ENCODE results near the gene SYCP1.
A peak's percentile ranks its signal among the peaks of the same experiment; 100 is the strongest.
"Not testable (repeated sequence)": the region's sequence is repeated elsewhere in the genome, so short reads cannot be mapped to it uniquely, and the experiment has no call there.

SYCP1 gene

DNA sequence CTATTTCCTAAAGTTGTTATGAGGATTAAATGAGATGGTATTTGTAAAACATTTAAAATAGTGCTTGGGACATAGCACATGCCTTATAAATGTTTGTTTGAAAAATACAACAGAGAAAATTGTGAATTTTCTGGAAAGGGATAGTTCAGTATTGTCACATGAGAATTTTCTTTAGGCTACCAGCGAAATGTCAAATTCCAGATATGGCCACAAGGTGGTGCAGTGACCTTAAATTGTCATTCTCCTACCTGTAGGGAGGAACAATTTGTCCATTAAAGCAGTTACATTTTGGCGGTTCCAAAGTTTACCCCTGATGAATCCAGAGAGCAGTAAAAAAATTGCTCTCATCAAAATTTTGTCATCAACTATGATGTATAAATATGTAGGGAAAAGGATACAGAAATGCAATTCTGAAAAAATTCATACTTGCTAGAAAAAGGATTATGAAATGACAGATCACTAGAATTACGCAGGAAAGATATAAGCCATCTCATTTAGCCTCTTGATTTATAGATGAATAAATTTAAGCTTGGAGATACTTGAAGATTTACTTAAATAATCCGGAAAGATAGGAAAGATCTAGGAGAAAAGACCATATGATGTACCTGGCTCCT is 124.7 kb downstream of the SYCP1 start:
- DNase-seq, result peak; percentile 83

DNA sequence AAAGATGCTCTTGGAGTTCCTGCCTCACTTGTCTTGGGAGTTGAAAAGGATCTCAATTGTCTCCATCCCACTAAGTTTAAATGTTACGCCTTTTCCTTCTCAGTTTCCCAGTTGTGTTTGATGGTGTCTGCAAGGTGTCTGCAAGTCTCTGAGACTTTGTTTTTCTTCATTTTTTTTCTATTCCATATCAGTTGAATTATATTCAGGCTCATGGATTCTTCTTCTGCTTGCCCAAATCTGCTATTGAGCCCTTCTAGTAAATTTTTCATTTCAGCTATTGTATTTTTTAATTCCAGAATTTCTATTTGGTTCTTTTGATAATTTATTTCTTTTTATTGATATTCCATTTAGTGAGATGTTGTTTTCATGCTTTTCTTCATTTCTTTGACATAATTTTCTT is 127.6 kb downstream of the SYCP1 start:
- no peak for DNase-seq

DNA sequence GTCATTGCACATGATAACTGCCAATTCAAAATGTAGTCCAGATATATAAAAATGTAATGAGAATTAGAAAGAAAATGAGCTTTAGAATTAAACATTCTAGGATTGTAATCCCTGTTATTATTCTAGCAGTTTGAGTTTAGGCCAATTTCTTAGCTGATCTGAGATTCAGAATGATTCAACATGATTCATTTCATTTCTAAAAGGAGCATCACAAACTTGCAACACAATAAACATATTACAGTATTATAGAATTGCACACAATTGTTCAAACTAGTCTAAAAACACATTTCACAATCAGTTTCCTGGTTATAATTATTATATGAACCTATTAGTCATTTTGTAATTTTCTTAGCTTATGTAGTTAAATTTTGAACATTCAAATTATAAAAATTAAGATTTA is 131.6 kb downstream of the SYCP1 start:
- DNase-seq, result no peak

DNA sequence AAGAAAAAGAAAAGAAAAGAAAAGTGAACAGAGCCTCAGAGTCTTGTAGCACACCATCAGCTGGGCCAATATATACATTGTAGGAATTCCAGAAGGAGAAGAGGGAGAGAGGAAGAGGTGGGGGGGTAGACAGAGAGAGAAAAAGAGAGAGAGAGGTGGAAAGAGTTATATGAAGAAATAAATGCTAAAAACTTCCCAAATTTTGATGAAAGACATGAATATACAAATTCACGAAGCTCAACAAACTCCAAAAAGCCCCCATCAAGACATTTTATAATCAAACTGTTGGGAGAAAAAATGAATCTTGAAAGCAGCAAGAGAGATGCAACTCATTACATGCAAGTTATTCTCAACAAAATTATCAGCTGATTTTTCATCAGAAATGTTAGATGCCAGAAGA is 133.4 kb downstream of the SYCP1 start:
- no peak for DNase-seq

DNA sequence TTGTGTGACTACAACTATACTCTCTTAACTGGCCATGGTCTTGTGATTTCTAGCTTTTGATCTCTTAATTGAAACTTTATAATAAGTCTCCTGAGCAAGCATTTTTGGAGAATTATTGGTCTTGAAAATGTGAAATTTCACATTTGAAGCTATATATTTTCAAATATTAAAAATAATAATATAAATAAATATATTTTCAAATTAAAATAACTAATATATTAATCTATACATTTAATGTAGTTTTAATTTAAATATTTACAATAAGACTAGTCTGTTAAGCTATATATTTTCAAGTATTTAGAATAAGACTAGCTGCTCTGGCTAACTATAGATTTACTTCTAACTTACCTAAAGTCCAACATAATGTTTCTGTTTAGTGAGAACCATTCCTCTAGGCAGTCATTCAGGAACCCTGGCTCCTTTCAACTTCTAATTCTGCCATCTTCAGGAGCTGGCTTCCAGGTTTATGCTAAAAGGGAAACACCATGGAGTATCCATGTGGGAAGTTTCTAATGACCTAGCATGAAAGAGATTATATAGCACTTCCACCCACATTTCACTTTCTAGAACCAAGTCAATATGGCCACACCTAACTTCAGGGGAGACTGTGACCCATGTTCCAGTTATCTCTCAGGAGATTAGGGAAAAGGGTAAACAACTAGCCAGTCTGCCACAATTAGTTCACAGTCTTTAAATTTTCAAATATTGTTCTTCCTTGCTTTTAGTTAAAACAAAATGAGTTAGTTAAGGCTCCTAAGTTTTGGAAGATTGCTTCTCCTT is 143.0 kb downstream of the SYCP1 start:
- no peak for DNase-seq

DNA sequence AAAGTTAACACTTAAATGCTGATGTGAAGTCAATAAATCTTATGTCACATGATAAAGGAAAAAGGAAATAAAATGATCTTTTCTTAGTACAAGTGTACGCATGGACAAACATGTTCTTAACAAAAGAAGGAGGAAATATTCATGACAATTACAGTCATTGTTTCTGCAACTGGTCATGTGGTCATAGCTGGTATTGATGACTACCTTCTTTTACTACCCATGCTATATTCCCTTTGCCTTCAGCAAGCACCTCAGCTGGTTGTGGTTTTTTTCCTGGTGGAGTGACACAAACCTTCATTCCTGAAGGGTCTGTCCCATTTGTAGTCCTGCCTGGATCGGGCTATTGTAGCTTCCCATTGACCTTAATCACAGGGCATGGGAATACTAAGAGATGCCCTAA is 151.5 kb downstream of the SYCP1 start:
- no peak for DNase-seq

DNA sequence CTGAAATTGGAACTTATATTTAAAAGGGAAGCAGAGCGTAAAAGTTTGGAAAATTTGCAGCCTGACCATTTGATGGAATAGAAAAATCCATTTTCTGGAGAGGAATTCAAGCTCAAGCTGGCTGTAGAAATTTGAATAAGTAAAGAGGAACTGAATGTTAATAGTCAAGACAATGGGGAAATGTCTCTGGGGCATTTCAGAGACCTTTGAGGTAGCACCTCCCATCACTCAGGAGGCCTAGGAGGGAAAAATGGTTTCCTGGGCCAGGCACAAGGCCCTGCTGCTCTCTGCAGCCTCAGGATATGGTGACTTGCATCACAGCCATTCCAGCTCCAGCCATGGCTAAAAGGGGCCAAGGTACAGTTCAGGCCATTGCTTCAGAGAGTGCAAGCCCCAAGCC is 157.3 kb downstream of the SYCP1 start:
- no peak for DNase-seq

DNA sequence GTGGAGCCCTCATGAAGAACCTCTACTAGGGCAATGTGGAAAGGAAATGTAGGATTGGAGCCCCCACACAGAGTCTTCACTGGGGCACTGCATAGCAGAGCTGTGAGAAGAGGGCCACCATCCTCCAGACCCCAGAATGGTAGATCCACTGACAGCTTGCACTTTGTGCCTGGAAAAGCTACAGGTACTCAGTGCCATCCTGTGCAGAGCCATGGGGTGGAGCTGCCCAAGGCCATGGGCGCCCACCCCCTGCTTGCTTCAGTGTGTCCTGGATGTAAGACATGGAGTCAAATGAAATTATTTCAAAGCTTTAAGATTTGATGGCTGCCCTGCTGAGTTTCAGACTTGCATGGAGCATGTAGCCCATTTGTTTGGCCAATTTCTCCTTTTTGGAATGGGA is 157.8 kb downstream of the SYCP1 start:
- DNase-seq, result no peak

DNA sequence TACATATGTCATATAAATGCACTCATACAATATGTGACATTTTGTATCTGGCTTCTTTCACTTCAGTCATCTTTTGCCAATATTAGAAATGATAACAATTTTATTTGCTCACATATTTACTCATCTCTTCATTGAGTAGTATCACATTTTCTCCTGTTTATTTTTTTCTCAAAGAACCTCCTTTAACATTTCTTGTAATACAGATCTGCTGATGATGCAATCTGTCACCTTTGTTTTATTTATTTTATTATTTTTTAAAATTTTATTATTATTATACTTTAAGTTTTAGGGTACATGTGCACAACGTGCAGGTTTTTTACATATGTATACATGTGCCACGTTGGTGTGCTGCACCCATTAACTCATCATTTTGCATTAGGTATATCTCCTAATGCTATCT is 159.1 kb downstream of the SYCP1 start:
- DNase-seq, result no peak

DNA sequence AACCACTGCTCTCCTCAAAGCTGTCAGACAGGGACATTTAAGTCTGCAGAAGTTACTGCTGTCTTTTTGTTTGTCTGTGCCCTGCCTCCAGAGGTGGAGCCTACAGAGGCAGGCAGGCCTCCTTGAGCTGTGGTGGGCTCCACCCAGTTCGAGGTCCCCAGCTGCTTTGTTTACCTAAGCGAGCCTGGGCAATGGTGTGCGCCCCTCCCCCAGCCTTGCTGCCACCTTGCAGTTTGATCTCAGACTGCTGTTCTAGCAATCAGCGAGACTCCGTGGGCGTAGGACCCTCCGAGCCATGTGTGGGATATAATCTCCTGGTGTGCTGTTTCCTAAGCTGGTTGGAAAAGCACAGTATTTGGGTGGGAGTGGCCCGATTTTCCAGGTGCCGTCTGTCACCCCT is 164.9 kb downstream of the SYCP1 start:
- DNase-seq, result not testable (repeated sequence)

DNA sequence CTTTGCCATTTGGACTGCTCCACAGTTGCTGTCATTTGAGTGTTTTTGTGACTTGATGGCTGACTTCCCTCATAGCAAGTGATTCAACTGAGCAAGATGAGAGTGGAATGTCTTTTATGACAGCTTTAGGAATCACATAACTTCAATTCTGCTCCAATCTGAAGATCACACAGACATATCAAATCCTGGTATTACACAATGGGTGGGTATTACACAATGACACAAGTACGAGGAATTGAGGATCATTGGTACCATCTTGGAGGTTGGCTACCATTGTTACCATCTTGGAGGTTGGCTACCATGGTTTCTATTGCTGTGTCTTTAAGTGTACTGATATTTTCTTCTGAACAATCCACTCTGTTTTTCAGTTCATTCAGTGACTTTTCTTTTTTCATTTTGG is 166.5 kb downstream of the SYCP1 start:
- DNase-seq, result no peak

DNA sequence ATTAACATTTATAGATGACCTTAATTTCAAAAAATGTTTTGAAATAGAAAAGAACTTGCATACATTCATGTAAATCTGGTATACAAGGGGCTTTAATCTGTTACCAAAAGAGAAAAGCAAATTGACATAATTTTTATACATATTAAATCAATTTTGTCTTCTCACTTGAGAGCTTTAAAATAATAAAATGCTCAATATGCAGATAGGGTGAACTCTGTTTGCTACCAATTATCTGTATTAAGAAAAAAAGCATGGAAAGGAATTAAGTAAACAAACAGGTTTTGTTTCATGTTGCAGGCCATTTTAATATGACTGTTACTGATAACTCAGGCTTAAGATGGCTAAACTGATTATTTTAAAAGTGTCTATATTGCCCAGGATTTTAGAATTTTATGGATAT is 168.9 kb downstream of the SYCP1 start:
- DNase-seq, result no peak

DNA sequence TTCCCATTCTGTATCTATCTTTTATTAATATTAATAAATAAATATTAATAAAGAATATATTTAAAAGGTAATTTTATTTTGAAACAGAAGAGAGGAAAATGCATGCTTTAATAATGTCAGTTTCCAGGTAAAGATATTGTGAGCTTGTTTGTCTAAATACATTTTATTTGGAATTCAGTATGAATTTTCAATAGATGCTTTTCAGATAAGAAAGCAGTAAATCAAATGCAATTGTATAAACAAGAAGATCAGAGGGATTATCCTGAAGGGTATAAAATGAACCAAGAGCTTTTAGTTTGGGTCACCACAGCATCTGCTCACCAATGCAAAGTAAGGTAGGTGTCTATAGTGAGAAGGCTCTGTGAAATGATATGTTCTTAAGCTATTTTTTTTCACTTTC is 174.9 kb downstream of the SYCP1 start, which contains the start of gene TSHB:
Gene TSHB (plus strand): TSS at position 301 of the 400 bp plus-strand sequence. CDS start 3,537 bp downstream, outside the sequence.
- DNase-seq, result no peak

DNA sequence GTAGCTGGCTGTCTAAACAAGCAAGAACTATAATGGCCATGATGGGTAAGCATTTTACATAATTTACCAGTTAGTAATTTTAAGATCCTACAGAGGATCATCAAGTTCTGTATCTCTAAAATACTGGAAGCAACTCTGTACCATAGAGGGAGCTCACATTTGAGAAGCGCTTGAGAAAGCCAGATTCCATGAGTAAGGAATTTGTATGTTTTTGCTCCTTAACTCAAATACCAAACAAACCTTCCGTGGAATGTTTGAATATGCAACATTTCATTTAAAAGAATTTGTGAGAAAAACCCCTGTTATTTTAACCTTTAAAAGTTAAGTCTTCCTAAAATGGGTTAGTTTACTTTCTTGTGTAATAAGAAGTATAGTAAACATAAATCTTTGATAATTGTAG is 176.9 kb downstream of the SYCP1 start:
- no peak for DNase-seq

DNA sequence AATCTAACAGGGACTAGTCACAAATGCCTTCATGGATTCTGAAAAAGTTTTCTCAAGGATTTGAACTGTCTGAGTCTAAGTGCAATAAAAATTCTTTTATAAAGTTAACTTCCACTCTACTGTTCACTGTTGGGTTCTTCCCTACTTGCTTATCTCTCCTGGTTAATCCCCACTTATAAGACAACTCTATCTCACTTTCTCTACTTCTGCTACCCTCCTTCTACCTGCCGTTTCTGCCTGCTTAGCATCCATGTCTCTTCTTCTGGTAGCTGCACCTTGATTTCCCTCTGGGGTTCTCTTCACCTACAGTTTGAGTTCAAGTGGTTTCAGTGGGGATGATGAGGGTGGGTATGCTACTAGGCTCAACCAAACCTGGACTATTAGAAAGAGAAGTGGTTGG is 181.0 kb downstream of the SYCP1 start:
- no peak for DNase-seq

DNA sequence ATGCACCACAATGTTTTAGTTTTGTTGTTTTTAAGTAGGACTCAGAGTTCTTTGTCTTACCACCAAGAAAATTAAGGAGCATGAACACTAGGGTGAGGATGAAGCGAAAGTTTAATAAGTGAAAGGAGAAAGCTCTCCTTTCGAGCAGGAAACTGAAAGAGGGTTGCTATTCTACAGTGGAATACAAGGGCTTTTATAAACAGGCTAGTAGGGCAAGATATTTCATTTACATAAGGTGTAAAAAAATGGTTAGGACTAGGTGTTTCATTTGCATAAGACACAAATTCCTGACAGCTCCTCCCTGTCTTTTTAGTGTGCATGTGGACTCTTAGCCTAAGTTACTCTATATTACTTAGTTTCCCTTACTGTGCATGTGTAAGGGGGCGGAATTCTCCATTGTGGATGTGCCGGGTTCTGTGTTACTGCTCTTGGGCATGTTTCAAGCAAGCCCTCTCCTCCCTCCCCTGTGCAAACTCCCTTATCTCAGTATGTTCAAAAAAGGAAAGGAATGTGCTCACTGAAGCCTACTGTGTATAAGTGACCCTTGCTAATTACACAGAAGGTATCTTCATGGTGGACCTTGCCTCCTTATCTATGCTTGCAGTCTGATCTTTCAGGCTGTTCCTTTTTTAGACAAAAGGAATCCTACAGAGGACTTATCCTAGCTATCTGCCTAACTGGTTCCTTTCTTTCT is 182.3 kb downstream of the SYCP1 start:
- no peak for DNase-seq

DNA sequence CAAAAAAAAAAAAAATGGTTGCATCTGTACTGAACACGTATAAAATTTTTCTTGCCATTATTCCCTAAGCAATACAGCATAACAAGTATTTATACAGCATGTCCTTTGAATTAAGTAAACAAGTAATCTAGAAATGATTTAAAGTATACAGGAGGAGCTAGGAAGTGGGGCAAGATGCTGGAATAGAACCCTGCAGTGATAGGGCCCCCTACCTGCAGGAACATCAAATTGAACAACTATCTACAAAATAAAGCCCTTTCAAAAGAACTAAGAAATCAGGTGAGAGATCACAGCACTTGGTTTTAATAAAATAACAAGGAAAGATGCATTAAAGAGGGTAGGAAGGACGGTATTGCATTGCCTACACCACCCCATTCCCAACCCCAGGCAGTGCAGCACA is 185.8 kb downstream of the SYCP1 start:
- DNase-seq, result no peak

DNA sequence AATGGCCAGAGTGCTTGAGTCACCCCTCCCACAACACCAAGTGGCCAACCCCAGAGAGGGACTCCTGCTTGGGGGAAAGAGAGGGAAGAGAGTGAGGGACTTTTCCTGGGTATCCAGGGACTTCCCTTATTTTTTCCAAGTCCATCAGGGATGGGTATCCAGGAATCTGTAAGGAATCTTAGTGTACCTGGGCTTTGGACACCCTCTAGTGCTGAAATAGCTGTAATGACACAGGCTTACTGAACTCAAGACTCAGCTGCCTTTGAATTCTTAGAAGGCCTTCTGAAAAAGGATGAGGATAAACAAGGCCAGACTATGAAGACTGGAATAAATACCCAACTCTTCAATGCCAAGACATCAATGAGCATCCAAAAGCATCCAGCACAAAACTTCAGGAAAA is 187.0 kb downstream of the SYCP1 start:
- no peak for DNase-seq

Measured in eye (tissue), 1 donor.